Parathyroid adenoma (tissue), 2 donors: ENCODE results near the gene ENTREP1.

Source experiments
- H2AFZ ChIP-seq: fragments of 300-600 bp; sonication (generic); one replicate; pipeline ENCODE4 v1.7.0; 2017; ENCODE audit warnings: antibody characterized with exemption, mild to moderate bottlenecking
- H3K27ac ChIP-seq: fragments of 300-600 bp; sonication (generic); one replicate; pipeline ENCODE4 v1.7.0; 2017
- H3K27me3 ChIP-seq: fragments of 300-600 bp; sonication (generic); one replicate; pipeline ENCODE4 v1.7.0; 2017; ENCODE audit warnings: low read length; ENCODE audit not compliant: control insufficient read depth, insufficient read depth
- H3K36me3 ChIP-seq: fragments of 300-600 bp; sonication (generic); one replicate; pipeline ENCODE4 v1.7.0; 2017; ENCODE audit warnings: low read length; ENCODE audit not compliant: control insufficient read depth, insufficient read depth
- H3K4me1 ChIP-seq: fragments of 300-600 bp; sonication (generic); one replicate; pipeline ENCODE4 v1.7.0; 2017; ENCODE audit warnings: control low read depth
- H3K4me2 ChIP-seq: fragments of 300-600 bp; sonication (generic); one replicate; pipeline ENCODE4 v1.7.0; 2017; ENCODE audit warnings: low read length
- H3K4me3 ChIP-seq: fragments of 300-600 bp; sonication (generic); one replicate; pipeline ENCODE4 v1.7.0; 2017; ENCODE audit warnings: low read depth, low read length
- H3K79me2 ChIP-seq: fragments of 300-600 bp; sonication (generic); one replicate; pipeline ENCODE4 v1.7.0; 2017; ENCODE audit warnings: control low read depth
- H3K9ac ChIP-seq: fragments of 300-600 bp; sonication (generic); one replicate; pipeline ENCODE4 v1.7.0; 2017; ENCODE audit warnings: mild to moderate bottlenecking
- H3K9me3 ChIP-seq: fragments of 300-600 bp; sonication (generic); one replicate; pipeline ENCODE4 v1.7.0; 2017; ENCODE audit warnings: low read length; ENCODE audit not compliant: control insufficient read depth
- CTCF ChIP-seq: fragments of 300-600 bp; sonication (generic); IDR thresholded peaks from one replicate; pipeline ENCODE4 v1.7.0; 2017; ENCODE audit warnings: antibody characterized with exemption, mild to moderate bottlenecking
- donor health status: primary hyperparathyroidism.

ENTREP1 gene

DNA sequence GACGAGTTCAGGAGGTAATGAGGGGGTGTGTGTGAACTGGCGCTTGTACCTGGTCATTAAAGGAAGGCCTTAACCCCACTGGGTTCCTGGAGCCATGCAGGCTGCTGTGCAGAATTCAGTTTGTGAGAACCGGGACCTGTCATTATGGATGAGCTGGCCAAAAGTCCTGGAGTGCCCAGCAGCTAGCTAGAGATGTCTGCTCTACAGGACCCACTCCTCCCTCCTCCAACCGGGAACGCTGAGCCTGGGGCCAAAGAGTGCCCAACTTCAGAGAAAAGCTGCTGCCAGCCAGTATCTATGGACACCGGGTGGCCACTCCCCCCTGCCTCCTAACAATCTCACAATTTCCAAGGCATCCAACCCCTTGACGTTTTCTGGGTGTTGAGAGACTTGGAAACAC is 1.2 kb downstream of the ENTREP1 start:
- Histone ChIP-seq H3K27ac (no peak overlapping the region), H3K9me3 (no peaks in the 10 kb centered on the region), H3K4me2 (no peak overlapping the region), H3K79me2 (no peaks in the 10 kb centered on the region), H3K9ac (no peak overlapping the region), H3K27me3 (no peaks in the 10 kb centered on the region), H2AFZ (no peak overlapping the region), H3K4me3 (no peak overlapping the region), H3K4me1 (no peaks in the 10 kb centered on the region), H3K36me3 (no peaks in the 10 kb centered on the region)
- TF ChIP-seq CTCF = no peak

- Histone ChIP-seq H3K36me3 (no peaks in the 10 kb centered on the region), H3K9ac (no peak overlapping the region), H3K27ac (no peak overlapping the region), H3K9me3 (no peaks in the 10 kb centered on the region), H3K4me1 (no peaks in the 10 kb centered on the region), H3K4me2 (no peak overlapping the region), H3K27me3 (no peaks in the 10 kb centered on the region), H2AFZ (no peak overlapping the region), H3K4me3 (no peak overlapping the region), H3K79me2 (no peaks in the 10 kb centered on the region)
- no peak for TF ChIP-seq CTCF
Observed at GRCh38 chr9:69330580-69330979, 5.6 kb downstream of the ENTREP1 start.

- Histone ChIP-seq H3K36me3 (no peaks in the 10 kb centered on the region), H3K4me2 (no peak overlapping the region), H3K79me2 (no peaks in the 10 kb centered on the region), H3K4me3 (no peak overlapping the region), H3K27ac (no peak overlapping the region), H3K9ac (no peak overlapping the region), H3K4me1 (no peaks in the 10 kb centered on the region), H3K9me3 (no peaks in the 10 kb centered on the region), H2AFZ (no peak overlapping the region), H3K27me3 (no peaks in the 10 kb centered on the region)
- no peak for TF ChIP-seq CTCF
Observed at GRCh38 chr9:69331444-69331843, 6.4 kb downstream of the ENTREP1 start.

DNA sequence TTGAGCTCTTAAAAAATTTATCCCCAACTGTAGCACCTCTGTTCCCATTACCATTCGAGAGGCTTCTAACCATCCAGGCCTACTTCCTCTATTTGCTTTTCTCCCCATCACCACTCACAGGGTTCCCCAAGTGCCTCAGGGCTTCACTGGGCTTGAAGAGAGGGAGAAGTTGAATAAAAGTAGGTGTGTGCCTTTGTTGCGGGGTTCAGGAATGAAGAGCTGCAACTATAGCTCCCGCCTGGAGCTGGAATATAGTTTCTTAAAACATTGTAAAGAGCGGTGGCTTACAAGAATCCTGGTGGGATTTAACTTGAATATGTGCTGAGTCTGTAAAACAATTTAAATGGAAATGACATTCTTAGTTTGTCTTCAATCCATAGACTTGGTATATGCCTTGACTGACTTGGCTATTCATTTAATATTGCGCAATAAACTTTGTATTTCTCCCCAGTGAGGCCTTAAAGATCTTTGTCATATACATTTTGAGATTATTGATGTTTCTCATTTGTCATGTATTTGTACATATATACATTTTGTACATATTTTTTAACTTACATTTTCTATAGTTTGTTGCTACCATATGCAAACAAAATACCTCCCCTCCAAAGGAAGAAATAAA is 7.2 kb downstream of the ENTREP1 start:
- H3K4me1 ChIP-seq = no peaks in the 10 kb centered on the region
- H3K27ac ChIP-seq = no peak overlapping the region
- H3K36me3 ChIP-seq = no peaks in the 10 kb centered on the region
- TF ChIP-seq CTCF = no peak
- no peaks in the 10 kb centered on the region for H3K9me3 ChIP-seq
- H3K4me3 ChIP-seq = no peak overlapping the region
- H2AFZ ChIP-seq = no peak overlapping the region
- no peak overlapping the region for H3K9ac ChIP-seq
- H3K4me2 ChIP-seq = no peak overlapping the region
- no peaks in the 10 kb centered on the region for H3K79me2 ChIP-seq
- H3K27me3 ChIP-seq = no peaks in the 10 kb centered on the region

DNA sequence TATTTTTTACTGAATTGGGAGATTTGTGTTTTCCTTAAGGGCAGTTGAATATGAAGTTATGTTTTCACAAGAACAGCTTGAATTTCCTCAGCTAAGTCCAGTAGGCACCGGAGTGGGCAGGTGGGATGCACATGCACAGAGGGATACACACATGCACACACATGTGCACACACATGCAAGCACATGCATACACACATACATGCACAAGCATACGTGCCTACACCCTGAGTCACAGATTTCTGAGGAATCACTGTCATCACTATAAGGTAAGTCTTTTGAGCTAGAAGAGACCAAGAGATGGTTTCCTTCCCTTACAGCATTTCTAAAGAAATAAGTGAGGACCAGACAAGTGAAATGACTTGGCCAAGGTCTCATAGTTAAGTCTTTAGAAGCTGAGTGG is 8.7 kb downstream of the ENTREP1 start:
- no peaks in the 10 kb centered on the region for H3K79me2 ChIP-seq
- no peak overlapping the region for H3K9ac ChIP-seq
- no peaks in the 10 kb centered on the region for H3K4me1 ChIP-seq
- no peak overlapping the region for H3K4me3 ChIP-seq
- no peaks in the 10 kb centered on the region for H3K27me3 ChIP-seq
- H3K27ac ChIP-seq = no peak overlapping the region
- no peak overlapping the region for H2AFZ ChIP-seq
- H3K9me3 ChIP-seq = no peaks in the 10 kb centered on the region
- H3K4me2 ChIP-seq = no peak overlapping the region
- H3K36me3 ChIP-seq = no peaks in the 10 kb centered on the region
- no peak for TF ChIP-seq CTCF
